Measurements from ENCODE around the gene F7.

The F7 gene

DNA sequence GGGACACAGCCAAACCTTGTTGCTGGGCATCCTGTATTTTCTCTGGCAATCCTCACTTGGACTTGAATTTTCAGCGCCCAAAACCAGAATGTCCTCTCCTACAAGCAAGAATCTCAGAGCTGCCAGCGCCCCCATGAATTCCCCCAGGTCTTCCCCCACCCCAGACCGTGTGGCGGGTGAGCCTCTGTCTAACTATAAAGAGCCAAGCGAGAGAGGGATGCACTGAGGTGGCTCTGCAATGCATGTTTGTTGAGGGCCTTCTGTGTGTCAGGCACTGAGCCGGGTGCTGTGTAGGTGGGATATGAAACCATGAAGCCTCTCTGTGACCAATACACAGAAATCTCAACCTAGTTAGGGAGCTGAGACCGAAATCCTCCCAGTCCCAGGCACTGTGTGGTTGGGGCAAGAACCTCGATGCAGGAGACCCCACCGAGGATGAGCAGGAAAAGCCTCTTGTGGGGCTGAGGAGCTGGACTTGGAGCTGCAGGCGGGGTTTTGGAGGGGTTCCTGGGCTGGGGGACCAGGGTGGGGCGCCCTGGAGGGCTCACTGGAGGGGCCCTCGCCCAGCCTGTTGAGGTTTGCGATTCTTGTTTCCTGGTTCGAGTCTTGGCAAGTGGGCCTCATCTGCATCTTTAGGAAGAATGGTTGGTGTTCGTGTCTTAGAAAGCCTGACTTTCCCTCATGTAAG, 40.5 kb downstream of the F7 start:
- TF ChIP-seq CTCF (IDR thresholded peaks at IDR 0.05) = no peak
- no peak for TF ChIP-seq ZFX (IDR thresholded peaks at IDR 0.05; ENCODE audit: borderline replicate concordance)
- no peak overlapping the region for H3K27ac ChIP-seq

GRCh38 chr13:113146750-113147149, 41.2 kb downstream of the F7 start:
- TF ChIP-seq ZFX (IDR thresholded peaks at IDR 0.05; ENCODE audit: borderline replicate concordance) (no peak), CTCF (IDR thresholded peaks at IDR 0.05) (no peak)

DNA sequence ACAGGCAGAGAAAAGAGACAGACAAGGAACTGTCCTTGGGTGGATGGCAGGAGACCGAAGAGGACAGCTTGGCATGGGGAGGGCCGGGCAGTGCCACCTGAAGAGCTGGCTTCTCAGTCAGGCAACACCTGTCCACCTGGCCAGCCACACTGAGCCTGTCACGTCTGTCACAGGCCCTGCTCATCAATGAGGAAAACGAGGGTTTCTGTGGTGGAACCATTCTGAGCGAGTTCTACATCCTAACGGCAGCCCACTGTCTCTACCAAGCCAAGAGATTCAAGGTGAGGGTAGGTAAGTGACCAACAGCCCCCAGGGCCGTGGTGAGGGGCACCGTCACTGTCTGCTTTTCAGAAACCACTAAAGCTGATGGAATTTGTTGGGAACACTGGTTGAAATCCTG, 41.6 kb downstream of the F7 start:
- no peak overlapping the region for H3K27ac ChIP-seq
- no peak for TF ChIP-seq CTCF (IDR thresholded peaks at IDR 0.05)
- no peak for TF ChIP-seq ZFX (IDR thresholded peaks at IDR 0.05; ENCODE audit: borderline replicate concordance)

More at GRCh38 chr13:113146750-113147149, 41.2 kb downstream of the F7 start:
- no peak overlapping the region for H3K27ac ChIP-seq

GRCh38 chr13:113148407-113148806, 42.8 kb downstream of the F7 start:
- no peak overlapping the region for H3K27ac ChIP-seq
- TF ChIP-seq CTCF (IDR thresholded peaks at IDR 0.05) (no peak), ZFX (IDR thresholded peaks at IDR 0.05; ENCODE audit: borderline replicate concordance) (no peak)

GRCh38 chr13:113148940-113149503, 43.4 kb downstream of the F7 start:
- TF ChIP-seq CTCF (IDR thresholded peaks at IDR 0.05) = no peak
- no peak for TF ChIP-seq ZFX (IDR thresholded peaks at IDR 0.05; ENCODE audit: borderline replicate concordance)
- no peak overlapping the region for H3K27ac ChIP-seq

- no peak overlapping the region for H3K27ac ChIP-seq
- TF ChIP-seq CTCF (IDR thresholded peaks at IDR 0.05) (no peak), ZFX (IDR thresholded peaks at IDR 0.05; ENCODE audit: borderline replicate concordance) (no peak)
These were observed 44.3 kb downstream of the F7 start for GRCh38 chr13:113149711-113150549.

All from 22Rv1 (cell line).